ENCODE data around the gene TOX4.

- TF ChIP-seq EZH2phosphoT487 (conservative IDR thresholded peaks at IDR 0.05; ENCODE audit: low read length), result no peak
- TF ChIP-seq CTCF (IDR thresholded peaks at IDR 0.05; ENCODE audit: insufficient read depth, low read length, poor library complexity, severe bottlenecking), result peak; percentile 33
These were observed 21.8 kb downstream of the TOX4 start for GRCh38 chr14:21498540-21499526.
